LHCN-M2 (cell line): ENCODE measurements around the gene BSG. TPM values are rescaled to one million over a fixed set of nuclear protein-coding genes. Genes with fewer than 3 reads are reported as not detected.

Source experiments
- DNase-seq: peaks from one replicate; pipeline ENCODE4 v3.0.0-alpha.2; 2012; ENCODE audit warnings: low read depth
- polyA plus RNA-seq: library from polyadenylated mRNA; unstranded; fragments of >200 nt; gene quantifications from one replicate; pipeline ENCODE4 v1.2.1, GENCODE V29; 2012; ENCODE audit warnings: missing spikeins
- total RNA-seq: library from RNA; depleted of rRNA; stranded (reverse); fragments of >200 nt; gene quantifications from 2 replicates; pipeline ENCODE4 v1.2.3, GENCODE V29; 2014; rRNA removed

Gene BSG
- 746 and 758 TPM in 2 replicates for total RNA-seq
- polyA plus RNA-seq: 535 TPM

DNA sequence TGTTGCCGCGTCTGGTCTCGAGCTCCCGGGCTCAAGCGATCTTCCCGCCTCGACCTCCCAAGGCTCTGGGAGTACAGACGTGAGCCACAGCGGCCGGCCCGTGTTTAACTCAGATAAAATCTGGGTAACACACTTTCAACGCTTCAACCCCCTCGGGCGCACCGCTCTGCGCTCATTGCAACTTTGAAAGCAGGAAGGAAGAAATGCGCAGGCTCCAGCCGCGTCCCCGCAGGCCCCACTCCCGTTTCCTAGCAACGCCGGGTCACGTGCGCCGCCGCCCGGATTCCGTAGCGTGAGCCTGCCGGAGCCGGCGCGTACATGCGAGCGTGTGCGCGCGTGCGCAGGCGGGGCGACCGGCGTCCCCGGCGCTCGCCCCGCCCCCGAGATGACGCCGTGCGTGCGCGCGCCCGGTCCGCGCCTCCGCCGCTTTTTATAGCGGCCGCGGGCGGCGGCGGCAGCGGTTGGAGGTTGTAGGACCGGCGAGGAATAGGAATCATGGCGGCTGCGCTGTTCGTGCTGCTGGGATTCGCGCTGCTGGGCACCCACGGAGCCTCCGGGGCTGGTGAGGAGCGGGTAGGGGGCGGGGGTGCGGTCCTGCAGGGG is at the start of gene BSG:
BSG (plus strand) TSS at position 457 of the 603 bp plus-strand sequence; CDS start at position 496, 39 bp downstream.
- DNase-seq: peak; percentile 96

DNA sequence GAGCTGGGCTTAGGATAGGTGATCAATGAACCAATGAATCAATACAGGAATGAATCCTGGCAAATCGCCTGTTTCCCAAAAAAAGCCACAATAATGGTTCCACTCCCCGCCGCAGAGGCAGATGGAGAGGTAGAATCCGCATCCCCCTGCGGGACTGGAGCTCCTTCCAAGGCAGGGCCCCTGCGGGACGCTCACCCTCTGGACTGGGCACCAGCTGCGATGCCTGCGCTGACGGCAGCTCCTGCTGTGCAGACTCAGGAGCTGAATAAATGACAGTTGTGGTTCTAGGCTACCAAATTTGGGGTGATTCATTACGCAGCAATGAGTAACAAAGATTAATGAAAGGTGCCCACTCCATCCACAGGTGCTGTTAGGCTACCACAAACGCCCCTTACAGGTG is 49.7 kb upstream of the BSG start:
- no peak for DNase-seq

DNA sequence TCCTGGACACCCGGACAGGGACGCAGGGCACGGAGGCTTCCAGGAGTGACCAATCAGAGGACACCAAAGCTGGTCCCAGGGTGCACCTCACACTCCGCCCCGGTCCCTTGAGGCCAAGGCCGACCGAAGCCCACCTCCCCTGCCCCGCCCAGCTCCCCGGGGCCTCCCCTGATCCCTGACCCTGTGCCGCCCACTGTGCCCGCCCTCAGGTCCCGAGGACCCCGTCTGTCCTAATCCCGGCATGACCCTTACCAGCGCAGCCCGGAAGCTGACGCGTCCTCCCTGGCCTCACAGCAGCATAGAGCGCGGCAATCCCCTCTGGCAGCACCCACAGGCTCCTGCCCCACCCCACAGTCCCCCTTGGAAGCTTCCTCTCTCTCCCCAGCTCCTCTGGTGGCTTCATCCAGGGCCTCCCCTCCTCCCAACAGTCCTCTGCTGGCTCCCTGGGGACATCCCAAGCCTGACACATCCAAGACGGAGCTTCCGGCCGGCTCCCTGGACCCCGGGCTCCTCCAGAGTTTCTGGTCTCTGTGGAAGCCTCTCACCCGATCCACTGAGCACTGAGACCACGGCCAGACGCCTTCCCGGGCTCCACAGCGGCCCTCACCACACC is 48.2 kb upstream of the BSG start:
- DNase-seq: peak; percentile 23

DNA sequence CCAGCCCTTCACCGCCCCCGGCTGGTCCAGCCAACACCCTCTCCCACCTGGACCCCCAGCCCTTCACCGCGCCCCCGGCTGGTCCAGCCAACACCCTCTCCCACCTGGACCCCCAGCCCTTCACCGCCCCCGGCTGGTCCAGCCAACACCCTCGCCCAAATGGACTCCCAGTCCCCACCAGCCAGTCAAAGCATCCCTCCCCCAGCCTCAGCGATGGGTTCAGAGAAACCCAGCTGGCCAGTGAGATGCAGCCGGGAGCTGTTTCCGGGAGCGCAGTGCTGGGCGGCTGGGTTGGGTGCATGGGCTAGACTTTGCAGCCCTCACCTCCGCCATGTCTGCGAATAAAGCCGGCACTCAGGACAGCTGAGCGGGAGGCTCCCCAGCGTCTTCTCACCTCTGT is 47.4 kb upstream of the BSG start:
- no peak for DNase-seq

- no peak for DNase-seq
Observed at GRCh38 chr19:525857-526419, 46.5 kb upstream of the BSG start.

- no peak for DNase-seq
Observed at GRCh38 chr19:530134-531008, 42.0 kb upstream of the BSG start.

- DNase-seq: peak; percentile 74
Observed at GRCh38 chr19:531009-531752, 41.2 kb upstream of the BSG start.

- no peak for DNase-seq
Observed at GRCh38 chr19:531753-532560, 40.4 kb upstream of the BSG start, which contains the start of gene CDC34. TSS of gene CDC34 (plus strand) at chr19:531760. CDS start at chr19:531932, 172 bp downstream.

- DNase-seq: peak; percentile 85
Observed at GRCh38 chr19:532561-533363, 39.6 kb upstream of the BSG start.

GRCh38 chr19:533364-534058 is 38.9 kb upstream of the BSG start:
- DNase-seq: peak; percentile 17

- no peak for DNase-seq
Observed at GRCh38 chr19:534088-534487, 38.3 kb upstream of the BSG start.

DNA sequence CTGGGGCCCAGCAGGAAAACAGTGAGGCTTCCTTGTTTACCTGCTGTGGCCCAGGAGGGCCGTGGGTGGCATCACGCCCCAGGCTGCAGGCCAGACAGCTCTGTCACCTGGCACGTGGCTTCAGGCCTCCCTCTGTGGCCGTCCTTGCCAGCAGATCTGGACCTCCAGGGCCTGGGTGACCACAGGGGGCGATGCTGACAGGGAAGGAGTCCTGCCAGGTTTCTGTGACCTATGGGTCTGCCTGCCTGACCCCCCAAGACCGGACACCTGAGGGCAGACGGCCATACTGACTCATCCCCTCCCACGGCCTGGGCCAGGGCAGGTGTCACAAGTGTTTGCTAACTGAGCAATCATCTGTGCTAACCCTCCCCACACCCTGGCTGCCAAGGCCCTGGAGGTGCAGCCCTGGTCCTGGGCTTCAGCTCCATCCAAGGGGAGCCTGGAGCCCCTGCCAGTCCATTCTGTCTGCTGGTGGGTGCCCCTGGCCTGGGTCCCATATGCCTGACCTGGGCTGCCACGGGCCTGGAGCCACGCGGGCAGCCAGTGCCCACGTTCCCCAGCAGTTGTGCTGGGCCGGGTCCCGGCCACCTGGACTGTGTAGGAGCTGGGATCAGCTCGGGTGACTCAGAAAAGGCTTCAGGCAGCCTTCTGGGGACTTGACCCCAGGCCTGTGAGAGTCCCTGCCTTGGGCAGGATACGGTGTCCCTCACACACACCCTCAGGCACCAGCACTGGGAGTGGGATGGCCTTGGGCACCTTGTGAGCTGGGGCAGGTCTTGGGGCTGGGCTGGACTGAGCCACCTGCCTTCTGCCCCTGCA is 37.2 kb upstream of the BSG start:
- no peak for DNase-seq

- DNase-seq: no peak
Observed at GRCh38 chr19:536031-536880, 36.1 kb upstream of the BSG start.

DNA sequence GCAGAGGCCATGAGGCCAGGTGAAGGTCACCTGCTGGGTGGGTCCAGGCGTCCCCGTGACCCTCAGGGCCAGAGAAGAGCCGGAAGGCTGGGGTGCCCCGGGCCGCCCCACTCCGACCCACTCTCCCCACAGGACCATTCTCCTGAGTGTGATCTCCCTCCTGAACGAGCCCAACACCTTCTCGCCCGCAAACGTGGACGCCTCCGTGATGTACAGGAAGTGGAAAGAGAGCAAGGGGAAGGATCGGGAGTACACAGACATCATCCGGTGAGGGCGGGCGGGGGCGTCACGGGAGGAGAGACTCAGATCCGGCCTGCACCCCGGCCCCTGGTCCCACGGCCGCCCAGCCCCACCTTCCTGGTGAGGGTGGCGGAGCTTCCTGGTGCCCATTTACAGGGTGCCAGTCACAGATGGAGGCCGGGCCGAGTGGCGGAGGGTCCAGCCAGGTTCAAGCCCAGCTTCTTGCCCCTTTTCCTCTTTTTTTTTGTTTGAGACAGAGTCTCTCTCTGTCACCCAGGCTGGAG is 35.5 kb upstream of the BSG start:
- no peak for DNase-seq

DNA sequence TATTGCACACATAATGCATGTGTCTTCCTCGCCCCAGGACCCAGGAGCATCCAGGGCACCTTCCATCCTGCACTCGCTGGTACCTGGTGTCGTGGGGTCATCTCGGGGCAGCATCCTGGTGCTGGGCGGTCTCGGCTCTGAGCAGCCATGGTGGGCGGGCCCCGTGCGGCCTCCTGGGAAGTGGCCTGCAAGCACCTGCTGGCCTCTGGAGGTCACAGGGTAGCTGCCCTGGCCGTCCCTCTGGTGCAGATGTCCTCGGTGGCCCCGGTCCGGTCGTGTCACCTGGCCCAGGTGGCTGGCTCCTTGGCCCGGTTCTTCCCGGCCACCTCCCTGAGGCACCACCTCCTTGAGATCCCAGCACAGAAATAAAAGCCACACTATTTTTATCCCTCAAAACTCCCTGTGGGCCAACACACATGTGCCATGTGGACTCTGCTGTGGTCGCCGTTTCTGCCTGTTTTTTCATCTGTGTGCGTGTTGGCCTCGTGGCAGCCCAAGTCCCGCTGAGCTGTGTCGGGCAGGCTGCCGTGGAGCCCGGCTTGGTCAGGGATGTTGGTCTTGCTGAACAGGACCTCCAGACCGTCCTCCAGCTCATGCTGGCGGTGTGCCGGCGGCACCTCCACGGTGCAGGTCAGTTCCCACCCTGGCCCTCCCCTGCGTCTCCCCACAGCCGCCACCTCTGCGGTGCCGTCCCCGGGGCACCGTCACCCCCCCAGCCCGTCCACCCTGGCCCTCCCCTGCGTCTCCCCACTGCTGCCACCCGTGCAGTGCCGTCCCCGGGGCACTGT is 33.6 kb upstream of the BSG start:
- no peak for DNase-seq

DNA sequence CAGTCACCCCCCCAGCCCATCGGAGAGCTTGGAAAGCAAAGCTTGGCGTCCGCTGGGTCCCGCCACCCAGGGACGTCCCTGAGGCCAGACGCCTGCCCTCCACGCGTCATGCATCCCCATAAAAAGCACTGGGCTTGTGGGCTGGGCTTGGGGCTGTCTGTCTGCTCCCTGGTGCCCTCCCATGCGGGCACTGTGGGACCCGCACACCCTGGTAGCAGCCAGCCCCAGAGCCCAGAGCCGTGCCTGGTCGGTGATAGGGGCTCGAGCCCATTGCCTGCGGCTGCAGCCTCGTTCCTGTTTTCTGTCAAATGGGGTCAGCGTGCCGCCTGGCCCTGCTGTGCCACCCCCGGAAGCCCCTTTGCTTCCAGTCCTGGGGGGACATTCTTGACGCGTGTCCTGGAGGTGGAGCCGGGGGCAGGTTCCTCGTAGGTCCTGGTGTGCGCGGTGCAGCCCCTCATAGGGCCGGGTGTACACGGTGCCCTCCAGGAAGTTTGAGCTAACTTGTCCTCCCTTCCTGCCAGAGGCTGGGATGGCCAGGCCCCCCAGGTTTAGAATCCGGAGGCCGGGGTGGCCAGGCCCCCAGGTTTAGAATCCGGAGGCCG is 32.9 kb upstream of the BSG start:
- DNase-seq: no peak
